Fibroblast of pulmonary artery (primary cell): ENCODE results near the gene OLFML3.
A peak's percentile ranks its signal among the peaks of the same experiment; 100 is the strongest.
"Not testable (repeated sequence)": the region's sequence is repeated elsewhere in the genome, so short reads cannot be mapped to it uniquely, and the experiment has no call there.

Experiments
- DNase-seq: peaks from one replicate; pipeline ENCODE4 v3.0.0-alpha.2; 2010; ENCODE audit warnings: low read depth
- H3K4me3 ChIP-seq: replicated peaks from 2 replicates; pipeline ENCODE4 v1.5.1; 2011; ENCODE audit warnings: low read depth, mild to moderate bottlenecking, control low read depth, low read length, moderate library complexity
- TF ChIP-seq, protein P1 (sequence below): IDR thresholded peaks from 2 replicates; pipeline ENCODE4 v1.5.1; 2011; ENCODE audit warnings: mild to moderate bottlenecking, control low read depth, low read length, inconsistent platforms; ENCODE audit errors: missing control alignments

OLFML3 gene

GRCh38 chr1:114009393-114009792, 30.1 kb downstream of the OLFML3 start:
- TF ChIP-seq, protein P1, sequence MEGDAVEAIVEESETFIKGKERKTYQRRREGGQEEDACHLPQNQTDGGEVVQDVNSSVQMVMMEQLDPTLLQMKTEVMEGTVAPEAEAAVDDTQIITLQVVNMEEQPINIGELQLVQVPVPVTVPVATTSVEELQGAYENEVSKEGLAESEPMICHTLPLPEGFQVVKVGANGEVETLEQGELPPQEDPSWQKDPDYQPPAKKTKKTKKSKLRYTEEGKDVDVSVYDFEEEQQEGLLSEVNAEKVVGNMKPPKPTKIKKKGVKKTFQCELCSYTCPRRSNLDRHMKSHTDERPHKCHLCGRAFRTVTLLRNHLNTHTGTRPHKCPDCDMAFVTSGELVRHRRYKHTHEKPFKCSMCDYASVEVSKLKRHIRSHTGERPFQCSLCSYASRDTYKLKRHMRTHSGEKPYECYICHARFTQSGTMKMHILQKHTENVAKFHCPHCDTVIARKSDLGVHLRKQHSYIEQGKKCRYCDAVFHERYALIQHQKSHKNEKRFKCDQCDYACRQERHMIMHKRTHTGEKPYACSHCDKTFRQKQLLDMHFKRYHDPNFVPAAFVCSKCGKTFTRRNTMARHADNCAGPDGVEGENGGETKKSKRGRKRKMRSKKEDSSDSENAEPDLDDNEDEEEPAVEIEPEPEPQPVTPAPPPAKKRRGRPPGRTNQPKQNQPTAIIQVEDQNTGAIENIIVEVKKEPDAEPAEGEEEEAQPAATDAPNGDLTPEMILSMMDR = no peak
- DNase-seq = peak; percentile 53
- H3K4me3 ChIP-seq = no peak overlapping the region

DNA sequence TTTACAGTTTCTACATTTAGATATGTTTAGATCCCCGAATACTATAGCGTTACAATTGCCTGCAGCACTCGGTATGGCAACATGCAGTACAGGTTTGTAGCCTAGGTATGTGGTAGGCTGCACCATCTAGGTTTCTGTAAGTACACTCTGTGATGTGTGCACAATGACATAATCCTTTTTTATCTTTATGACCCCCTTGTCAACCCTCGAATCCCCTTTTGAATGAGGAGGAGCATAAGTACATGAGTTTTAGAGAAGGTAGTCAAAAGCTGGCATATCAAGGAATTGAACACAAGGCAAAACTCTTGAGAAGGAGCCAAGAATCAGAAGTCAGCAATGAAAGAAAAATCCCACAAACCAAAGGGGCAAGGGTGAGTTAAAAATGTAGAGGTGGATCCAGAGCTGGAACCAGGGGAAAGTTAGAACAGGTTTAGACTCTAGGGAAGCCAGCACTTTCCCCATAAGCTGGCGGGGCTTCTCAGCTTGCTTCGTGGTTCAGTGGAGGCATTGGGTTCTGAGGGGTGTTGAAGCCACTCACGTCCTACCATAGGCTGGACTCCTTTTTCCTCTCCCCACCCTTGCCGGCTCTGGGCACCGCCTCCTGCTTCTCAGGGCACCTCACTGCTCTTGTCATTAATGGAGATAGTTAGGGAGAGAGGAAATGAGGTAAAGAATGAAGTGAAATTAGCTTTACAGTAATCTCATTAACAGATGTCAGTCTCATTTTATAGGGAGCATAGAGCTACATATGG, 31.3 kb downstream of the OLFML3 start:
- no peak overlapping the region for H3K4me3 ChIP-seq
- TF ChIP-seq, protein P1 = no peak
- DNase-seq = no peak

GRCh38 chr1:114011796-114012195, 32.5 kb downstream of the OLFML3 start:
- no peak overlapping the region for H3K4me3 ChIP-seq
- DNase-seq = no peak
- TF ChIP-seq, protein P1 = no peak

DNA sequence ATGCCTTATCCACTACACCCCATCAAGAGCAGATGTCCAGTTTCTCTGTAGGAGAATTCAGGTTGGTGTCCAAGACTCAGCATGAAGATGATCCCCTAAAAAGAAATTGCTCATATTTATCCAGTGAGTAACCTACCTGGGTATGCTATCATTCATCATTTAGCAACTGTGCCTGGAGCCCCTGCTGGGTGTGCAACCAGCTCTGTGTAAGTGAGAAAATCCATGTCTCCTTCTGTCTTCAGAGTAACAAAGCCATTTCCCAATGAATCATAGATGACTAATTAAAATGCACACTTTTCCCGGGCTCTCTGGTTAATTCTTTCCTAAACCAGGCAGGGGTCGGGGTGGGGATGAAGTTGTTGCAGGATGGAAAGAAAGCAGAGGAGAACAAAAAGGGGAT, 35.8 kb downstream of the OLFML3 start:
- H3K4me3 ChIP-seq = no peak overlapping the region
- TF ChIP-seq, protein P1 = no peak
- no peak for DNase-seq

- not testable (repeated sequence) for DNase-seq
Observed at GRCh38 chr1:114019724-114020123, 40.5 kb downstream of the OLFML3 start.

GRCh38 chr1:114021665-114022099, 42.4 kb downstream of the OLFML3 start:
- TF ChIP-seq, protein P1 = no peak
- no peak overlapping the region for H3K4me3 ChIP-seq
- DNase-seq = no peak

More at GRCh38 chr1:114019724-114020123, 40.5 kb downstream of the OLFML3 start:
- H3K4me3 ChIP-seq = not testable (repeated sequence)

DNA sequence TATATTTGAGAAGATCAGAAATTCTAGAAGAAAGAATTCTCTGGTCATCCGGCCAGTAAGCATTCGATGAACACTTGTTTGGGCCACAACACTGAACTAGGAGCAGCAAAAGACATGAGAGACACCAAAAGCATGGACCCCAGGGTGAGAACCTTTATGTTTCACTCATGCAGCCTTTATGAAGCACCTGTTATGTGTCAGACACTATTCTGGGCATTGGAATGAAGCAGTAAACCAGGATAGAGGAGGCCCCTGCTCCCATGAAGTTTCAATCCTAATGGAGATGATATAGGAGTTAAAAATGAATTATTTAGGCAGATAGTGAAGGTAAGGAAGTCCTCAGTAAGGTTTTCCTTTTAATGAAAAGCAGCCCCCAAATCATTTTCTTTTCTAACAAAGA, 43.6 kb downstream of the OLFML3 start:
- no peak overlapping the region for H3K4me3 ChIP-seq
- TF ChIP-seq, protein P1 = no peak
- no peak for DNase-seq
